Activated CD8-positive, alpha-beta T cell treated with anti-CD3 and anti-CD28 coated beads for 36 hours (primary cell): ENCODE measurements around the gene ACYP1. TPM values are rescaled to one million over a fixed set of nuclear protein-coding genes. Genes with fewer than 3 reads are reported as not detected.

Source experiments
- ATAC-seq: fragments of 200-7000 bp; cut with Tn5 transposase; one replicate; pipeline ENCODE4 v1.10.0; 2021; ENCODE audit warnings: mild to moderate bottlenecking, moderate library complexity
- CTCF ChIA-PET: fragments of 350-600 bp; sonication (Branson Sonifier 250); formaldehyde crosslinking; loops from one replicate; lab custom pipeline; 2021; ENCODE audit warnings: antibody characterized with exemption; lab: Charles Lee
- POLR2A ChIA-PET: fragments of 350-600 bp; sonication (Branson Sonifier 250); formaldehyde crosslinking; loops from one replicate; lab custom pipeline; 2021; ENCODE audit warnings: antibody characterized with exemption; lab: Charles Lee
- DNase-seq: peaks from one replicate; pipeline ENCODE4 v3.0.0-alpha.2; 2020
- H3K27ac Mint-ChIP-seq: one replicate; pipeline ENCODE4 v1.8.0; 2021; ENCODE audit warnings: mild to moderate bottlenecking, mixed read lengths
- H3K27me3 Mint-ChIP-seq: one replicate; pipeline ENCODE4 v1.8.0; 2021; ENCODE audit warnings: mixed read lengths
- H3K36me3 Mint-ChIP-seq: one replicate; pipeline ENCODE4 v1.8.0; 2021; ENCODE audit warnings: low read depth, mixed read lengths
- H3K4me1 Mint-ChIP-seq: one replicate; pipeline ENCODE4 v1.8.0; 2021; ENCODE audit warnings: low read depth, mixed read lengths
- H3K4me3 Mint-ChIP-seq: one replicate; pipeline ENCODE4 v1.8.0; 2021; ENCODE audit warnings: mild to moderate bottlenecking, moderate library complexity, mixed read lengths
- H3K9me3 Mint-ChIP-seq: one replicate; pipeline ENCODE4 v1.8.0; 2021; ENCODE audit warnings: mixed read lengths
- intact Hi-C: fragments of 100-400 bp; cut with micrococcal nuclease; formaldehyde crosslinking; loops from one replicate; pipeline ENCODE4 v1.10.0; 2022
- total RNA-seq, 2 experiments: library from RNA; stranded (reverse); gene quantifications; one replicate each; pipeline ENCODE4 v1.2.3, GENCODE V29; 2021
- TF ChIP-seq, protein P1 (sequence below): fragments of 200-600 bp; IDR thresholded peaks from one replicate; pipeline ENCODE4 v1.8.0; 2022; ENCODE audit warnings: antibody characterized with exemption, mild to moderate bottlenecking

Gene ACYP1
- total RNA-seq, 2 experiments from 2014 or later, result 33.9 to 38.6 TPM

DNA sequence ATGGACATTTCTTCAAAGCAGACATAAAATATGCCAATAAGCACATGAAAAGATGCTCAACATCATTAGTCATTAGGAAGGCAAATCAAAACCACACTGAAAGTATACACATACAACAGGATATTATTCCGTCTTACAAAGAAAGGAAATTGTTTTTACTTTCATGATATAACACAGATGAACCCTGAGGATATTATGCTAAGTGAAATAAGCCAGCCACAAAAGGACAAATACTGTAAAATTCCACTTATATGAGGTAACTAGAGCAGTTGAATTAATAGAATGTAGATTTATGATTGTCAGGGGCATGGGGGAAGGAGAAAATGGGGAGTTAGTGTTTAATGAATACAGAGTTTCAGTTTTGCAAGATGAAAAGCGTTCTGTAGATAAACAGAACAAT is 4.2 kb downstream of the ACYP1 start:
- ATAC-seq, result no peak
- intact Hi-C loops, result no loop called here
- H3K27ac Mint-ChIP-seq, result no peak overlapping the region
- no peak overlapping the region for H3K4me3 Mint-ChIP-seq
- H3K9me3 Mint-ChIP-seq, result no peaks in the 10 kb centered on the region
- no peaks in the 10 kb centered on the region for H3K27me3 Mint-ChIP-seq
- POLR2A ChIA-PET, result no interaction called here
- TF ChIP-seq, protein P1, sequence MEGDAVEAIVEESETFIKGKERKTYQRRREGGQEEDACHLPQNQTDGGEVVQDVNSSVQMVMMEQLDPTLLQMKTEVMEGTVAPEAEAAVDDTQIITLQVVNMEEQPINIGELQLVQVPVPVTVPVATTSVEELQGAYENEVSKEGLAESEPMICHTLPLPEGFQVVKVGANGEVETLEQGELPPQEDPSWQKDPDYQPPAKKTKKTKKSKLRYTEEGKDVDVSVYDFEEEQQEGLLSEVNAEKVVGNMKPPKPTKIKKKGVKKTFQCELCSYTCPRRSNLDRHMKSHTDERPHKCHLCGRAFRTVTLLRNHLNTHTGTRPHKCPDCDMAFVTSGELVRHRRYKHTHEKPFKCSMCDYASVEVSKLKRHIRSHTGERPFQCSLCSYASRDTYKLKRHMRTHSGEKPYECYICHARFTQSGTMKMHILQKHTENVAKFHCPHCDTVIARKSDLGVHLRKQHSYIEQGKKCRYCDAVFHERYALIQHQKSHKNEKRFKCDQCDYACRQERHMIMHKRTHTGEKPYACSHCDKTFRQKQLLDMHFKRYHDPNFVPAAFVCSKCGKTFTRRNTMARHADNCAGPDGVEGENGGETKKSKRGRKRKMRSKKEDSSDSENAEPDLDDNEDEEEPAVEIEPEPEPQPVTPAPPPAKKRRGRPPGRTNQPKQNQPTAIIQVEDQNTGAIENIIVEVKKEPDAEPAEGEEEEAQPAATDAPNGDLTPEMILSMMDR, result no peak
- DNase-seq, result no peak
- peaks cover 32% of the 10 kb centered on the region for H3K4me1 Mint-ChIP-seq
- CTCF ChIA-PET, result no interaction called here
- peaks cover 39% of the 10 kb centered on the region for H3K36me3 Mint-ChIP-seq

DNA sequence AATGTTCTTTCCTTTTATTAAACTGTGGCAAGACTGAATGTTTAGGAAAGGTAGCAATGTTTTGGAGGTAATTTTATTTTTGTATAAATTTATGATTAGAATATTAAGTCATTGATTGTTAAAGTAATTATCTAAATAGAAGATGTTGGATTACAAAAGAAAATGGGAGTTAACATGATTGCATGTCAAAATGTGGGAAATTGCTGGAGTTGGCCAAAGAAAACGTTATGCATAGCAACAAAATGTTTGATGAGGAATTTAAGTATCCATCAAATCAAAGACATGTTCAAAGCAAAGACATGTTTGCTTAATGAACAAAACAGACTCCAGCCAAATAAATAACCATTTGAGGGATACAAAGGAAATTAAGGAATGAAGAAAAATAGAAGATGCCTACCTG is 9.4 kb downstream of the ACYP1 start:
- peaks cover 52% of the 10 kb centered on the region for H3K36me3 Mint-ChIP-seq
- no peak overlapping the region for H3K4me3 Mint-ChIP-seq
- no peak for ATAC-seq
- peaks cover 38% of the 10 kb centered on the region for H3K4me1 Mint-ChIP-seq
- intact Hi-C loops, result no loop called here
- H3K9me3 Mint-ChIP-seq, result no peaks in the 10 kb centered on the region
- POLR2A ChIA-PET, result no interaction called here
- TF ChIP-seq, protein P1, result no peak
- no peak overlapping the region for H3K27ac Mint-ChIP-seq
- DNase-seq, result no peak
- CTCF ChIA-PET, result no interaction called here
- no peaks in the 10 kb centered on the region for H3K27me3 Mint-ChIP-seq

DNA sequence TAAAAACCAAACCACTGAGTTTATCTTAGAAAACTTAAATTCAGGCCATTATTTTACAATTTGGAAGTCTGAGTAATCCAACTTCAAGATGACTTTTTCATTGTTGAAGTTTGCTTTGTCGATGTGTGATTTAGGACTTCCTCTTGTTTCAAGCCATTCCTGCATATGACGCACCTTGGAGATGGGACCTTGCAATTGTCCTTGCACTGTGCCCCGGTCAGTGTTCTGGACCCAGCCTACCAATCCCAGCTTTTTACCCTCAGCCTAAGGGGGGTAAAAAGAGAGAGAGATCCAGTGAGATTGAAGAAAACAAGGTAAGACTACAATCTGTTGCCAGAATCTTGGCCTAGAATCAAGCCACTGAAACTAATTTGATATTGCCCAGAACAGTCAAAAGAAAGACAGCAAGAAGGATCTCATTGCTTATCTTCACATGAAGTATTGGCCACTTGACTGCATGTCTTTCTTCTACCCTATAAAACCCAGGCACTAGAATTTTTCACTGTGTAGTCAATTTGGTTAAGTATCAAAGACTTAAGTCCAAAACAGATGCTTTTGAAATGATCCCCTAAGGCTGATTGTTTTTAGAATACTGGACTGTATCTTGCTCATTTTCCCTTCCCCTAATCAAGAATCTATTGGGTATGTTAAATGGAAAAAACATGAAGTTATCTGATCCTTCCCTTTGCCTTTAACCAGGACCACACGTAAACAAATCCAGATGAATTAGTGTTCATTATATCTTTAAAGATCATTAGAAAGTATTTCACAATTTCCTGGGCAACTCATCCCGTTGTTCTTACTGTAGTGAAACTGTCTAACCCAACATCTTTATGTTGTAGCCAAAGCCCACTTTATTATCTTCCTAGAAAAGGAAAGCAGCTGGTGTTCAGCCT is 10.2 kb downstream of the ACYP1 start:
- Mint-ChIP-seq H3K4me1 (peaks cover 38% of the 10 kb centered on the region), H3K27me3 (no peaks in the 10 kb centered on the region), H3K9me3 (no peaks in the 10 kb centered on the region), H3K36me3 (peaks cover 54% of the 10 kb centered on the region), H3K4me3 (no peak overlapping the region), H3K27ac (peak overlapping the region; percentile 40)
- POLR2A ChIA-PET, result no interaction called here
- CTCF ChIA-PET, result interaction anchor here (0.6 kb wide), 1 partner anchor 1417 kb away, joined by 3 read pairs; no protein-coding TSS in a partner anchor
- TF ChIP-seq, protein P1, result no peak
- no peak for ATAC-seq
- intact Hi-C loops, result no loop called here
- DNase-seq, result no peak

DNA sequence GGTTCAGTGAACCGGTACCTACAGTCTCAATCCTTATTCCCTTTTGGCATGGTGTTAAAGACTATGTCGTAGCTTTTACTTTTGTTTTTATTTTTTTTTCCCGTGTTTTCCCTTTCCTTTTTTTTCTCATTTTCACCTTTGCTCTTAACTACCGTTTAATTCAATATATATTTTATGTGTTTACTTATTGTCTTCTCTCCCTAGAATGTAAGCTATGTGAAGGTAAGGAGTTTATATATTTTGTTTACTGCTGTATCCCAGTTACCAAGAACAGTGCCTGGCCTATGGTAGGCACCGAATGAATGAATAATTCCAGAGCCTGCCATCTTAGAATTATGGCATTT is 12.3 kb downstream of the ACYP1 start:
- DNase-seq (no peak), ATAC-seq (no peak)
- Mint-ChIP-seq H3K36me3 (peaks cover 67% of the 10 kb centered on the region), H3K27me3 (no peaks in the 10 kb centered on the region), H3K4me3 (peak overlapping the region; percentile 84), H3K4me1 (peaks cover 52% of the 10 kb centered on the region), H3K9me3 (no peaks in the 10 kb centered on the region), H3K27ac (peak overlapping the region; percentile 91)
- POLR2A ChIA-PET, result interaction anchor here (1.6 kb wide), 1 partner anchor 13 kb away, joined by 8 read pairs; the partner anchor contains the start of gene ACYP1
- TF ChIP-seq, protein P1, result no peak
- intact Hi-C loops, result no loop called here
- CTCF ChIA-PET, result interaction anchor here (0.7 to 5.5 kb wide), 4 partner anchors 11 to 276 kb away, joined by 3 to 28 read pairs (median 8); partner anchors contain the start of gene ACYP1
